ENCODE measurements around the gene RFX5.
"Not testable (repeated sequence)": the region's sequence is repeated elsewhere in the genome, so short reads cannot be mapped to it uniquely, and the experiment has no call there.

GRCh38 chr1:151396265-151396664, 49.2 kb upstream of the RFX5 start:
- not testable (repeated sequence) for TF ChIP-seq CTCF (conservative IDR thresholded peaks at IDR 0.05); EZH2 (IDR thresholded peaks at IDR 0.05; ENCODE audit: low read depth)

Data from PC-9 (cell line).